GM19099 (cell line): ENCODE data around the gene MAGI1.

Experiments
- POLR2A ChIP-seq: IDR thresholded peaks from 3 replicates; pipeline ENCODE4 v1.6.1; 2011; ENCODE audit warnings: low read depth; ENCODE audit not compliant: insufficient read length; ENCODE audit errors: extremely low read depth

Gene MAGI1

DNA sequence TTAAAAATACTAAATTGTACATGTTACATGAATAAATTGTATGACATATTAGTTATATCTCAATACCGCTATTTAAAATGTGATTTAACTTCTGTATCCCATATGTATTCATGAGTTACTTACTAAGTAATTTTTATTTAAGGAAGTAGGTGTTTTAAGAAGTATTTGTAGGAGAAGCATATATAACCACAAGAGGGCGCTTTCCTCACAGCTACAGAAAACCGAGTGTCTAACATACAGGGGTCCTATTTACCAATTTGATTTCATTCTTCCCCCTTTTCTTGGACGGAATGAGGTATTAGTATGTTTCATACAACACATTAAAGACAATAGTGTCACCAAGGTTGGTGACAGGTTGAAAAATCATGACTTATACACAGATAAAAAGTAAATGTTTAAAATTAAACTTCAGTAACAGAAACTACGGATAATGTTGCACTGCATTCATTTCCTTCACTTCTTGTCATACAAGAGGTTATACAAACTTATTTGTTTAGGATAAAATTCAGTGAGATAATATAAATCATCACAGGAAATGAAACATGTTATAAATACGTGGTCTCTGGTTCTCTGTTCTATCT is 253.6 kb downstream of the MAGI1 start:
- TF ChIP-seq POLR2A, result no peak

DNA sequence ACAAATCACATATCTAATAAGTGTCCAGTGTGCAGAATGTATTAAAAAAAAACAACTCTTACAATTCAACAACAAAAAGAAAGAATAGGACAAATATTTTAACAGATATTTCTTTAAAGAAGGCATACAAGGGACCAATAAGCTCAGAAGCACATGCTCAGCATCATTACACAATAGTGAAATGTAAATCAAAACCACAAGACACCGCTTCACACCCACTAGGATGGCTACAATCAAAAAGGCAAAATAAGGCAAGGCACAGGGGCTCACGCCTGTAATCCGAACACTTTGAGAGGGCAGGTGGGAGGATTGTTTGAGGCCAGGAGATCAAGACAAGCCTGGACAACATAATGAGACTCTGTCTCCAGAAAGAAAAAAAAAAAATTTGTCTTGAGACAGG is 255.6 kb downstream of the MAGI1 start:
- no peak for TF ChIP-seq POLR2A

DNA sequence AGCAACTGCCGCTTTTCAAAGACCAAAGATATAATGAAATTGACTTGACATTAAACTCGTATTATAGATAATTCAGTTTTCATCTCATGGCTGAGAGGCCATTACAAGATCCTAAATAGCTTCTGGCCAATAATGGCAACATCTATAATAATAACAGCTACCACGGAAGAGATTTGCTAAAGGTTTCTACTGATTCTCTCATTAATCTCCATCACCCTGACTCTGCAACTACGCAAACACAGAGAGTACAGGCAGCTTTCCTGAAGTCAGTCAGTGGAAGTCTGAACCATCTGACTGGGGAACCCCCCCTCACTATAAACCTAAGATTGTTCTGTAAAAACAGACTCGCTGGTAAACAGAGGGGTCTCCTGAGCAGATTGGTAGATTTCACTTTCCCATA is 257.1 kb downstream of the MAGI1 start:
- no peak for TF ChIP-seq POLR2A

DNA sequence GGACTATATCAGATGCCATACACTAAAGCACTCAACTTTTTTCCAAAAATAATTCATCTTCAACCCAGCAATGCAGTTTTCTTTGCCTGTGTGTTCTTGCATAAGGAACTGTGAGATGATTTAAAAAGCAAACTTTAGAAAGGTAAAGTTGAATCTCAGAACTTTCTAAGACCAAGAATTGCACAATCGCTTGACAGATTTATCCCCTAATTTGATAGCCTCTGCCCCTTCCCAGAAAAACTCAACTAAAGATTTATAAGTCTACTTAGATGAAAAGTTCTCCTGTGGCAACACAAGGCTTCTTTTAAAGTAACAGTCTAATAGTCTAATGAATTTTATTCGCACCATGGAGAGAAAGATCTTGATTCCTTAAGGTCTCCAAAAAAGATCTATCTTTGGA is 259.3 kb downstream of the MAGI1 start:
- no peak for TF ChIP-seq POLR2A

DNA sequence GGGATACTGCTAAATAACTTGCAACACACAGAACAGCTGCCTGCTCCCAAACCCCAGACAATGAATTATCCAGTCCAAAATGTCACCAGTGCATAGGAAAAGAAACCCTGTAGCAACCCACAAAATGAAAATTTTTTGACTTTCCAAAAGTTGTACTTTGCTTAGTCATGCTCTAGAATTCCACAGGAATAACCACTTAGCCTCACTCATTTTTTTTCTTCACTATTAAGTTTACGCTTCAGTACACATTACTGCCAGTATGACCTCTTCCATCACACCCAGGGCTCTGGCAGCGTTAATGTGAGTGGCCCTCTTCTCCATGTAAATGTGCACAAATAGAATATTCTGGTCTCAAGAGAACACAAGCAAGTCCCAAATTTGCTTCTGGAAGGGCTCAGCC is 259.8 kb downstream of the MAGI1 start:
- TF ChIP-seq POLR2A, result no peak

DNA sequence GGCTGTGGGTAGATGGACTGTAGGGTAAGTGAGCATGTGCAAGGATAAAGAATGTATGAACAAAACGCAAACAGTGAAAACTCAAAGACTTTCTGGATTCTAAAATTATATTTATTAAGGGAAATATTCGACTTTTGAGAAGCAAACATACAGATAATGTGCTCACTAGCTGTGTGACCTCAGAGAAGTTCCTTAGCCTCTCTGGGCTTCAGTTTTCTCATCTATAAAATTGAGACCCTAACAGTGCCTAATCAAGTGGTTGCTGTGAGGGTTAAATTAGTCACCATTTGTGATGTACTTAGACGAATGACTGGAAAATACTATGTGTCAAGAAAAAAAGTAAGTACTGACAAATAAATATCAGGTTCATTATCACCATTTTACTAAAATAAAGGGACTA is 261.7 kb downstream of the MAGI1 start:
- TF ChIP-seq POLR2A, result no peak

DNA sequence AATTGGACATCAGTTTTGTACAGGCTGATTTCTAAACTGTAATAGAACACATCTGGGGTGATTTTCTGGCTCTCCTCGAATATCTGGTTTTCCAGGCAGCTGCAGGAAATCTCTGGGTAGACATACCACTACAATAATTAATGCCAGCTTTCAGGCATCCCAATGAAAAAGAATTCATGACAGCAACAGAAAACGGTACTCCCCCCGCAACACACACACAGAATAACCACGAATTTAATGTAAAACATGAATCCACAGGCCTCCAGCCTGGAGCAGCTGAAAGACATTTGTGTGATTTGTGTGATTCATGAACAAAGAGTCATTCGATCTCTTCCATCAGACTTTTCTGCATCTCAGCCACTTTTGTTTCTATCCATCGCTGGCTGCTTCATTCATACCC is 262.2 kb downstream of the MAGI1 start:
- no peak for TF ChIP-seq POLR2A

DNA sequence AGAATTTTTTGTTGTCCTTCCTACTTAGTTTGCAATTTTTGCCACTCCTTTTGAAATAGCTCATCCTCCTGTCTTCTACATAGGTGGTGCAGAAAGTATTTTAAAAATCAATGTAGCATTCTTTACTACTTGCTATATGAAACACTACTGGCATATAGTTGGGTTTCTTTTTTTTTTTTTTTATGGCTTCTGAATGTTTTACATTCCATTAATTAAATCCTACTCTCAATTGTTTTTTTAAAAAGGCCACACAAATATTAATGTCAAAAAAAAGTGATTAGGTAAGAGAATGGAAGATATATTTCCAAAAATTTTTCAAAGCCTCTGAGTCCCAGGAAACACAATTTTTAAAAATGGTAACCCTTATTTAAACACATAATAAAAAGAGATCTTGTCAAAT is 262.6 kb downstream of the MAGI1 start:
- no peak for TF ChIP-seq POLR2A

DNA sequence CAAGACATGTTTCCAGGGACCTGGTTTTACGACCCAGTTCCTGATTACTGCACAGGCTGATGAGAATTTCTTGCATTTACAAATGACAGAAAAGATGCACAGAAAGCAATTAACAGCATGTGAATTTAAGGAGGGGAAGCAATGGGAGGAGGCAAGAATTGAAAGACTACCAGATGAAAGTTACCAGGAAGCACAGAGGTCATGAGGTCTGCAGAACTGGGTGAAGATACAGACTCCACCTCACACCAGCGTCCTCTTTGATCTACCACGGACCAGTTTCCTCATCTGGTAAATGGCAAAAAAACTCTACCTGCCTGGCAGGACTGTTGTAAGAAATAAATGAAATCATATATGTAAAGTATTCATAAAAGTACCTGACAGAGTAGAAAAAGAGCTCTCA is 266.0 kb downstream of the MAGI1 start:
- no peak for TF ChIP-seq POLR2A

DNA sequence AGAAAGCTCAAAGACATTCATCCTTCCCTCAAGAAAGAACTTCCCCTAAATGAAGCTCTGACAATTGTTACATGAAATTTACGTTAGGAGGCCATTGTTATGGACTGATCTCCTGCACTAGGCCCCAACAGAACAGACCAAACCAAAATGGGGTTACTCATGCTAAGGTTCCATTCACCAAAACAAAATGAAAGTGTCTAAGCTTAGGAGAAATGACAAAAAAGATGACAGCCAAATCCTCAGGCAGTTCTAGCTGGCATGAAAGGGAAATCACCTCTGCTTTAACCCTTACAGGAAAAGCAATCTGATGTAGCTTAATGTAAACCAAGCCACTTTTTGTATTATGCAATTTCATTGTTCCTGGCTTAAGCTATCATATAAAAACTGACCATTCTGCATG is 271.2 kb downstream of the MAGI1 start:
- no peak for TF ChIP-seq POLR2A

DNA sequence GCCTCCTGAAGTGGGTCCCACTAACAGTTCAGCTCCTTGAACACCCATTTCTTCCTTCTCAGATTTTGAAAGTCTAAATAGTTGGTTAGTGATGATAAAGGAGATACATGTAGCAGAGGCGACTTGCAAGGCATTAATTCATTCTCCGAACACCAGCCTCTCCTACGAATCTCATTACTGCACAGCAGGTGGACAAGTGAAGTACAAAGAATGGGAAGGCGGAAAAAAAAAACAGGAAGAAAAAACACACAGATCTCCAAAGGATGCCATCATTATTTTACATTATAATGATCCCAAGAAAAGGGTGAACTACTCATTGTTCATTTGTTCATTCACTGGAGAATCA is 276.5 kb downstream of the MAGI1 start:
- TF ChIP-seq POLR2A, result no peak

DNA sequence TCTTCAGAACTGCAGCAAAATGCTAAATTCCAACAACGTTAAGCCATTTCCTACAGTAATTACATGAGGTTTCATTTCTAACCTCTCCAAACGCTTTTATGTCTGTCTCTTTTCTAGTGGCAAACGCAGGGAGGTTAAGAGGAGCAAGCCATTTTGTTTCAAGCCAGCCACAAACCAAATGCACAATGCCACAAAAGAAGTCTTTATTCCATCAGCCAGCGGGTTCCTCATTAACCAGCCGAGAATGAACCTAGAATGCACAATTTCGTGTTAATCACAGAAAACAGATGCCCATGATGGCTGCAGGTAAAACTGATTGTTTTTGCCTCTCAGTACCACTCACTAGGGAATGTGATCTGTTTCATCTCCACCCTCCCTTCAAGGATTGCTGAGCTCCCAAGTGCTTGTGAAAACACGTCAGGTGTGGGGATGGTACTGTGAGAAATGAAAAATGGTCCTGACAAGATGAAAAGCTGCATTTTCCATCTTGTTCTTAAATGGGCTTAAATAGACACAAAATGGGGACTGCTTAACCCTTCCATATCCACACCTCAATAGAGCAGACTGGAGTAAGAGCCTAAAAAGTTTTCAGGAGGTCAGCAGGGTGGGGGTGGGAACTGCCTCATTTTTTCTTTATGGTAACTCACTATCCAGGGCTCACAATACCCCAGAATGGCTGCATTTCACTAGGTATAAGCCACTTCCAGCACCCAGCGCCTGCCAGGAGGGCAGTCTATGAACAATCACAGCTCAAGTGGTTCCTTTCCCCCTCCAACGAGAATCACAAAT is 277.1 kb downstream of the MAGI1 start:
- TF ChIP-seq POLR2A, result no peak

DNA sequence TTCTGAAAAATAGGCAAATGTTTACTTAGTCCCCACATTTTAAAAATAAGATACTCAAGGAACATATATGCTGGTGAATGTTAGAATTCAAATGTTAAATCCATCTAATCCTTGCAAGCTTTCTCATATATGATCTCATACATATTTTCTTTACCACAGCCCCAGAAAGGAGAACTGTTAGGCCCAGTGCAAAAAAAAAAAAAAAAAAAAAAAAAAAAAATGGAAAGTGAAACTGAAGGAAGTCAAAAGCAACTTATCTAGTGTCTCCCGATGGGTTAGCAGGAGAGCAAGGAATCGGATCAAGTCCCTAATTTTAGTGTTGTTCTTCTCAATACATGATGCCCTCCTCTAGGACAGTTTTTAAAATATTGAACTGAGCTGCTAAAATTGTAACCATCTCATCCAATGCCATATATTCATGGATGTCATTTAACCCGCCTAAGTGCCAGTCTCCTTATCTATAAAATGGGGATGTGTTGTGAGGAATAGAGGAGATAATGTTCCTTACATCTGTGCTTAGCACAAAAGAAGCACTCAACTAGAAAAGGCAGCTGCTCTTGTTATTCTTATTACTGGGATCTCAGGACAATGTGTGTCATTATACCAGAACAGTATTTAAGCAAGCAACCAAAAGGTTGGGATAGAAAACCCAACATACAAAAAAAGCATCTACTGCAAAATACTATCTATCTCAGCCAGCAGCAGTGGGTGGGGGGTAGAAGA is 279.7 kb downstream of the MAGI1 start:
- TF ChIP-seq POLR2A, result no peak

DNA sequence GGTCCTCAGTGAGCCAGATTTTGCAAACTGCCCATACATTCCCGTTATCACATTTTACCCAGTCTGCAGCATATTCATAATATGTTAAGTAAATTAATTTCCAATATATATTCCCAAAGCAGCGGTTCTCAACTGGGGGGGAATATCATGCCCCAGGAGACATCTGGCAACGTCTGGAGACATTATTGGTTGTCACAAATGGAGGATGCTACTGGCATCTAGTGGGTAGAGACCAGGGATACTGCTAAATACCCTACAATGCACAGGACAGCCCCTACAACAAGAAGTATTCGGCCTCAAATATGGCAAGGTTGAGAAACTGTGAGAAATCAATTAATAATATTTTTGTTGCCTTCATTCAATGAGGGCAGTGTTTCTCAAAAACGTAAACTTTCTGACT is 280.3 kb downstream of the MAGI1 start:
- TF ChIP-seq POLR2A, result no peak

DNA sequence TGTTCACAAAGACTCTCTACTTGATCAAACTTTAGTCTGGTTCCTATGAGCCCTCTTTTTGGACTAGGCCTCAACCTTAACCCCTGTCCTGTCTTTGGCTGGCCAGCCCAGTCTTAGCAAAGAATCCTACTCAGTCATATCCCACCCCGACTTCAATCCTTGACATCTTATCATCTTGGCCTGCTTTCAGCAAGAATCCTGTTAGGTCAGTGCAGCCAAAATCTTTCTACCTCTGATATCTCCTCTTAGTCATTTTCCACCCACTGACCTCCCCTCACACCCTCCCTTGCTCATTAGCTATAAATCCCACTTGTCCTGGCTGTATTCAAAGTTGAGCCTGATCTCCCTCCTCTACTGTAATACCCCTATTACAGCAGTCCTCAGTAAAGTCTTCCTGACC is 286.1 kb downstream of the MAGI1 start:
- TF ChIP-seq POLR2A, result no peak

DNA sequence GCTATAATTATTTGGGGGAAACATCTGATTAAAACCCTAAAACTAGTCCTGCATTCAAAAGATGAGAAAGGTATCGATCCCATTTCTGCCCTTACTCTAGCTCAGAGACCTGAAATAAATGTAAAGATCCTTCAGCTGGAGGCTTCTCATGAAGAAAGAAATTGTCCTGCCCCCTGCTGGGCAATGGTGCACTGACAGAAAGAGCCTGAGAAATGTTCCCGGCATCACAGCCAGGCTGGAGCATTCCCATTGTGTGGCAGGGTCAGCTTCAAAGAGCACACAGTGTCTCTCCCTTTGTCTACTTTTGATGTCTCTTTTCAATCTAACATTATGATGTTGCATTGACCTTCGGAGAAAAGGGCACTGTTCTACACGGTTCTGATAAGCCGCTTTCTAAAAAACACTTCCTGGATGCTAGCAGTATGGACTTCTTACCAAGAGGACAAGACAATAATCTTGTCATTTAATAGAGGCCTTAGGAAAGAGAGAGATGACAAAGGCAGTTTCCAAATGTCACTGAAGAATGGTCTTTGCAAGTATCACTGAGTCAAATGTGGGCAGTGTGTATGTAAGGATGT is 287.5 kb downstream of the MAGI1 start:
- TF ChIP-seq POLR2A, result no peak
